Hepatic stellate cell (primary cell): Measurements from ENCODE around the gene NBPF12.
"Not testable (repeated sequence)": the region's sequence is repeated elsewhere in the genome, so short reads cannot be mapped to it uniquely, and the experiment has no call there.

Source experiments
- DNase-seq: peaks from one replicate; pipeline ENCODE4 v3.0.0; 2011; ENCODE audit warnings: low spot score

Gene NBPF12

GRCh38 chr1:146938242-146938902, at the start of gene NBPF12:
Gene NBPF12, plus strand, starts transcription at chr1:146938324. Its CDS starts 21,820 bp downstream, at chr1:146960144.
- DNase-seq: not testable (repeated sequence)

- DNase-seq: not testable (repeated sequence)
Observed at GRCh38 chr1:146891355-146891754, 46.8 kb upstream of the NBPF12 start.

- DNase-seq: not testable (repeated sequence)
Observed at GRCh38 chr1:146892331-146892730, 45.8 kb upstream of the NBPF12 start.

GRCh38 chr1:146907565-146908261, 30.4 kb upstream of the NBPF12 start:
- not testable (repeated sequence) for DNase-seq

- DNase-seq: not testable (repeated sequence)
Observed at GRCh38 chr1:146912975-146913374, 25.1 kb upstream of the NBPF12 start.

GRCh38 chr1:146920811-146921210, 17.3 kb upstream of the NBPF12 start:
- DNase-seq: not testable (repeated sequence)

GRCh38 chr1:146922614-146923013, 15.5 kb upstream of the NBPF12 start:
- not testable (repeated sequence) for DNase-seq

- DNase-seq: not testable (repeated sequence)
Observed at GRCh38 chr1:146924106-146924505, 14.0 kb upstream of the NBPF12 start.

- DNase-seq: not testable (repeated sequence)
Observed at GRCh38 chr1:146926413-146926812, 11.7 kb upstream of the NBPF12 start.

- DNase-seq: not testable (repeated sequence)
Observed at GRCh38 chr1:146930225-146930624, 7.9 kb upstream of the NBPF12 start.

GRCh38 chr1:146934390-146935223, 3.5 kb upstream of the NBPF12 start:
- not testable (repeated sequence) for DNase-seq

- not testable (repeated sequence) for DNase-seq
Observed at GRCh38 chr1:146937462-146937861, 662 bp upstream of the NBPF12 start.

GRCh38 chr1:146938927-146939786, 1.0 kb downstream of the NBPF12 start:
- not testable (repeated sequence) for DNase-seq

- not testable (repeated sequence) for DNase-seq
Observed at GRCh38 chr1:146940293-146940692, 2.2 kb downstream of the NBPF12 start.

- not testable (repeated sequence) for DNase-seq
Observed at GRCh38 chr1:146943342-146943886, 5.3 kb downstream of the NBPF12 start.

- not testable (repeated sequence) for DNase-seq
Observed at GRCh38 chr1:146948127-146948526, 10.0 kb downstream of the NBPF12 start.

GRCh38 chr1:146964340-146964739, 26.2 kb downstream of the NBPF12 start:
- DNase-seq: not testable (repeated sequence)

GRCh38 chr1:146966351-146966750, 28.2 kb downstream of the NBPF12 start:
- DNase-seq: not testable (repeated sequence)

- not testable (repeated sequence) for DNase-seq
Observed at GRCh38 chr1:146970656-146971055, 32.5 kb downstream of the NBPF12 start.

- not testable (repeated sequence) for DNase-seq
Observed at GRCh38 chr1:146972681-146973080, 34.6 kb downstream of the NBPF12 start.

GRCh38 chr1:146985855-146986254, 47.7 kb downstream of the NBPF12 start:
- not testable (repeated sequence) for DNase-seq
